Mesendoderm (in vitro differentiated cells): ENCODE measurements around the gene FRZB.
"Not testable (repeated sequence)": the region's sequence is repeated elsewhere in the genome, so short reads cannot be mapped to it uniquely, and the experiment has no call there.

ENCODE experiments used
- DNase-seq: peaks from one replicate; pipeline ENCODE4 v3.0.0; 2013
- H2AK5ac ChIP-seq: 2 replicates; pipeline ENCODE4 v1.6.1; 2013; ENCODE audit warnings: low read length, inconsistent platforms
- H2BK120ac ChIP-seq: 2 replicates; pipeline ENCODE4 v1.6.1; 2013; ENCODE audit warnings: low read depth, mild to moderate bottlenecking, low read length, moderate library complexity, mixed read lengths
- H2BK15ac ChIP-seq: replicated peaks from 2 replicates; pipeline ENCODE4 v1.6.1; 2013; ENCODE audit warnings: low read depth, mild to moderate bottlenecking, moderate library complexity
- H2BK5ac ChIP-seq: 2 replicates; pipeline ENCODE4 v1.6.1; 2013; ENCODE audit warnings: low read length, inconsistent platforms
- H3K18ac ChIP-seq: 2 replicates; pipeline ENCODE4 v1.6.1; 2013; ENCODE audit warnings: mild to moderate bottlenecking, low read length, mixed read lengths
- H3K23ac ChIP-seq: one replicate; pipeline ENCODE4 v1.6.1; 2013; ENCODE audit warnings: low read length
- H3K27ac ChIP-seq: 2 replicates; pipeline ENCODE4 v1.5.1; 2013; ENCODE audit warnings: low read depth, mild to moderate bottlenecking, inconsistent platforms, low read length, moderate library complexity
- H3K27me3 ChIP-seq: 2 replicates; pipeline ENCODE4 v1.6.1; 2013; ENCODE audit warnings: low read length, control low read depth, mild to moderate bottlenecking, inconsistent platforms; ENCODE audit not compliant: insufficient read depth, poor library complexity
- H3K36me3 ChIP-seq: 2 replicates; pipeline ENCODE4 v1.6.1; 2013; ENCODE audit warnings: low read length, inconsistent platforms; ENCODE audit not compliant: control insufficient read depth, insufficient read depth
- H3K4ac ChIP-seq: one replicate; pipeline ENCODE4 v1.6.1; 2013; ENCODE audit warnings: low read depth, mild to moderate bottlenecking, low read length, moderate library complexity
- H3K4me1 ChIP-seq: 2 replicates; pipeline ENCODE4 v1.6.1; 2013; ENCODE audit warnings: low read depth, low read length, inconsistent platforms; ENCODE audit not compliant: control insufficient read depth
- H3K4me2 ChIP-seq: 2 replicates; pipeline ENCODE4 v1.6.1; 2013; ENCODE audit warnings: low read length
- H3K4me3 ChIP-seq: 2 replicates; pipeline ENCODE4 v1.5.1; 2013; ENCODE audit warnings: mild to moderate bottlenecking, low read length
- H3K56ac ChIP-seq: one replicate; pipeline ENCODE4 v1.6.1; 2013; ENCODE audit warnings: low read length
- H3K79me1 ChIP-seq: 2 replicates; pipeline ENCODE4 v1.6.1; 2013; ENCODE audit warnings: low read length, inconsistent platforms
- H3K79me2 ChIP-seq: 2 replicates; pipeline ENCODE4 v1.6.1; 2013; ENCODE audit warnings: mild to moderate bottlenecking, low read length; ENCODE audit not compliant: control insufficient read depth, insufficient read depth
- H3K9ac ChIP-seq: 2 replicates; pipeline ENCODE4 v1.6.1; 2013; ENCODE audit warnings: low read length, inconsistent platforms
- H4K5ac ChIP-seq: one replicate; pipeline ENCODE4 v1.6.1; 2013; ENCODE audit warnings: low read length
- H4K8ac ChIP-seq: one replicate; pipeline ENCODE4 v1.6.1; 2013; ENCODE audit warnings: low read depth, mild to moderate bottlenecking, control low read depth, low read length, moderate library complexity
- WGBS: extraction: QIAGEN DNeasy Blood & Tissue Kit; methylation state at CpG from one replicate; pipeline ENCODE4 v1.1.7; 2013; ENCODE audit warnings: low lambda C conversion rate, missing lambda C conversion rate; ENCODE audit not compliant: insufficient coverage; ENCODE audit errors: extremely low coverage; 5-methylcytosine and 5-hydroxymethylcytosine counted together

Gene FRZB

DNA sequence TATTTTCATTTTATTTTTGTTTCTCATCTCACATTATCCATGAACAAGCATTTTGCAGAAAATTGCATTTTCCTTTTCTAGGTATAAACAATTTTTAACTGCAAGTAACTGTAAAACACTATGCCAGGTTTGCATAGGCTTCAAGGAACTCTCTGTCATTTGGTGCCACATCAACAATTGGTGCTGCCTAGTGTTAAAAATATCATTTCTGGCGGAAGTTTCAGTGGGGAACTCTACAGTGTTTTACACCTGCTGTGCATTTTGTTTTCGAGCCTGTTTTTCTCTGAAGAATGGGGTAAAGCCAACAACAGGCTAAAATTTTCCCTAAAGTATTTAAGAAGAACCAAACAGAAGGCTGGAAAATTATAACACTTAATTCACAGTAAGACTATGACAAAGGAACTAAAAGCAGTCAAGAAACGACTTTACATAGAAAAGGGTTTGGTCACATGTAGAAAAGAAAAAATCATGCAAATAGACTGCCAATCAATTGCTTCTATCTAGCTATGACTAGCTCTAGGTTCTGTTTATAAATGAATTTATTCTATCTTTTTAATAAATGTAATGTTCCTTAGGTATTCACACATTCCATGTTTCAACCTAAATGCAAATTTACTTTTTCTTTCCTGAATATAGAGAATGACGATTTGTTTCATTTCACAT, 21.4 kb upstream of the FRZB start:
- DNase-seq = no peak
- no peak overlapping the region for H4K8ac ChIP-seq
- no CpG with 5 or more reads among the region's 4 CpGs for WGBS
- no peaks in the 10 kb centered on the region for H3K79me1 ChIP-seq
- no peak overlapping the region for H2BK120ac ChIP-seq
- no peaks in the 10 kb centered on the region for H3K36me3 ChIP-seq
- no peak overlapping the region for H3K4ac ChIP-seq
- H3K56ac ChIP-seq = no peak overlapping the region
- H3K9ac ChIP-seq = no peak overlapping the region
- H3K4me3 ChIP-seq = no peak overlapping the region
- H3K27ac ChIP-seq = no peak overlapping the region
- no peaks in the 10 kb centered on the region for H3K4me1 ChIP-seq
- H3K4me2 ChIP-seq = no peak overlapping the region
- H3K79me2 ChIP-seq = no peaks in the 10 kb centered on the region
- H3K27me3 ChIP-seq = no peaks in the 10 kb centered on the region
- H3K23ac ChIP-seq = no peak overlapping the region
- H2BK15ac ChIP-seq = no peak overlapping the region
- no peak overlapping the region for H2BK5ac ChIP-seq
- no peak overlapping the region for H3K18ac ChIP-seq
- H2AK5ac ChIP-seq = no peak overlapping the region
- H4K5ac ChIP-seq = no peak overlapping the region

DNA sequence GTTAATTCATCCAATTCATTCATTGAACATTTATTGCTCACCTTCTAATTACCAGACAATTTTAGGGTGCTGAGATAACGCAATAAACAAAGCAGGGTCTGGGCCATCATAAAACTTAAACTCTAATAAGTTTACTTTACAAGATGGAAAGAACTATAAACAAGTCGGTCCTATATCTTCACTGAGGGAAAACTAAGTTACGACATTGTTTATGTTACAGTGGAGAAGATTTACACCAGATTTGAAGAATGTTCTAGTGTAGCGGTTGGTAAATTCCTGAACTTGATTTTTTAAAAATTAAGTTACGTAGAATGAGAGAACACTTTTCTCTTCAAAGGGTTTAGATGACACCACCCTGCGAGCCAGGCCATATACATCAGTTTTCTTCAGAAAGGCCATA, 20.7 kb upstream of the FRZB start:
- no peak overlapping the region for H4K8ac ChIP-seq
- H3K56ac ChIP-seq = no peak overlapping the region
- no peaks in the 10 kb centered on the region for H3K36me3 ChIP-seq
- H3K23ac ChIP-seq = no peak overlapping the region
- H3K4me2 ChIP-seq = no peak overlapping the region
- H3K4me1 ChIP-seq = no peaks in the 10 kb centered on the region
- H3K18ac ChIP-seq = no peak overlapping the region
- H3K9ac ChIP-seq = no peak overlapping the region
- no CpG with 5 or more reads among the region's 6 CpGs for WGBS
- no peak overlapping the region for H3K4me3 ChIP-seq
- H3K4ac ChIP-seq = no peak overlapping the region
- H3K79me1 ChIP-seq = no peaks in the 10 kb centered on the region
- no peak overlapping the region for H2BK15ac ChIP-seq
- H3K27ac ChIP-seq = no peak overlapping the region
- H3K79me2 ChIP-seq = no peaks in the 10 kb centered on the region
- DNase-seq = no peak
- no peak overlapping the region for H2BK5ac ChIP-seq
- no peak overlapping the region for H4K5ac ChIP-seq
- no peak overlapping the region for H2AK5ac ChIP-seq
- H3K27me3 ChIP-seq = no peaks in the 10 kb centered on the region
- H2BK120ac ChIP-seq = no peak overlapping the region

DNA sequence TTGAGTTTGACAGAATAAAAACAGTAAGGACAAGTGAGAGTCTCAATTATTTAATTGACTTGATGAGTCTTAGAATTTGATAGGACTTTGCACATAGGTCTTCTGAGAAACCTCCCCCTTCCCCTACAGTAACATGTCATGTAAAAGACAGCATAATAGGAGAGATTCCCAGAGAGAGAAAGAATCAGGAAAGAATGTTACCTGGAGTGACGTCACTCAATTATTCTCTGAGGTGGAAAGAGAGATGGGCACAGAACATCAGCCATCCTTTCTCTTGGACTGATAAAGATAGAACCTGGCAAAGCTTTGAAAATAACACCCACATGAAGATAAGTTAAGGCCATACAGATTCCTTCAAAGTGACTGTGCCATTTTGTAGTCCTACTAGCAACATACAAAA, 19.3 kb upstream of the FRZB start:
- no peaks in the 10 kb centered on the region for H3K79me2 ChIP-seq
- no peak overlapping the region for H3K27ac ChIP-seq
- no peak overlapping the region for H3K4me3 ChIP-seq
- no peak overlapping the region for H2BK15ac ChIP-seq
- H3K18ac ChIP-seq = no peak overlapping the region
- H4K8ac ChIP-seq = no peak overlapping the region
- H3K23ac ChIP-seq = no peak overlapping the region
- H4K5ac ChIP-seq = no peak overlapping the region
- H3K27me3 ChIP-seq = no peaks in the 10 kb centered on the region
- no peak overlapping the region for H3K4ac ChIP-seq
- H3K56ac ChIP-seq = no peak overlapping the region
- no peak overlapping the region for H2AK5ac ChIP-seq
- H3K9ac ChIP-seq = no peak overlapping the region
- H3K79me1 ChIP-seq = no peaks in the 10 kb centered on the region
- H2BK5ac ChIP-seq = no peak overlapping the region
- no peak for DNase-seq
- no CpG with 5 or more reads among the region's 1 CpG for WGBS
- H3K4me2 ChIP-seq = no peak overlapping the region
- H3K36me3 ChIP-seq = no peaks in the 10 kb centered on the region
- no peaks in the 10 kb centered on the region for H3K4me1 ChIP-seq
- no peak overlapping the region for H2BK120ac ChIP-seq

DNA sequence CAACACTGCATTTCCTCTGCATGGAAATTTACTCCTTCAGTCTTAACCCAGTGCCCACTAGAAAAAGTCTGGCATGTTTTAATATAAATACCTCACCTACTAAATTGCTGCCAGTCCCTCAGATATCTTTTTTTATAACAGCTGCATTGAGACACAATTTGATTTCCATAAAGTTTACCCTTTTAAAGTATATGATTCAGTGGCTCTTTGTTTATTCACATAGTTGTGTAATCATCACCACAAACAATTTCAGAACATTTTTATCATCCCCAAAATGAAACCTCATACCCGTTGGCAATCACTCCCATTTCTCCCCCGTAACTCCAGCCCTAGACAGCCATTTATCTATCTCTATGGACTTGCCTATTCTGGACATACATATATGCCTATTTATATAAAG, 17.0 kb upstream of the FRZB start:
- Histone ChIP-seq H2BK15ac (no peak overlapping the region), H3K27me3 (no peaks in the 10 kb centered on the region), H3K18ac (no peak overlapping the region), H4K8ac (no peak overlapping the region), H3K27ac (no peak overlapping the region), H4K5ac (no peak overlapping the region), H3K4me3 (no peak overlapping the region), H3K9ac (no peak overlapping the region), H3K79me1 (no peaks in the 10 kb centered on the region), H3K4ac (no peak overlapping the region), H3K23ac (no peak overlapping the region), H3K56ac (no peak overlapping the region), H2BK5ac (no peak overlapping the region), H3K79me2 (no peaks in the 10 kb centered on the region), H3K36me3 (no peaks in the 10 kb centered on the region), H3K4me1 (no peaks in the 10 kb centered on the region), H2BK120ac (no peak overlapping the region), H2AK5ac (no peak overlapping the region), H3K4me2 (no peak overlapping the region)
- no CpG with 5 or more reads among the region's 2 CpGs for WGBS
- DNase-seq = no peak

DNA sequence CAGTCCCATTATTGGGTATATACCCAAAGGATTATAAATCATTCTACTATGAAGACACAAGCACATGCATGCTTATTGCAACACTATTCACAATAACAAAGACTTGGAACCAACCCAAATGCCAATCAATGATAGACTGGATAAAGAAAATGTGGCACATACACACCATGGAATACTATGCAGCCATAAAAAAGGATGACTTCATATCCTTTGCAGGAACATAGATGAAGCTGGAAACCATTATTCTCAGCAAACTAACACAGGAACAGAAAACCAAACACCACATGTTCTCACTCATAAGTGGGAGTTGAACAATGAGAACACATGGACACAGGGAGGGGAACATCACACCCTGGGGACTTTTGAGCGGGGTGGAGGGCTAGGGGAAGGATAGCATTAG, 13.7 kb upstream of the FRZB start:
- H3K36me3 ChIP-seq, H2BK5ac ChIP-seq, H3K27ac ChIP-seq, H3K4me2 ChIP-seq, H2BK15ac ChIP-seq, H3K9ac ChIP-seq, H3K4me1 ChIP-seq, H3K56ac ChIP-seq, H3K79me1 ChIP-seq, H3K79me2 ChIP-seq, H3K18ac ChIP-seq, H3K27me3 ChIP-seq, H3K23ac ChIP-seq, H2AK5ac ChIP-seq, DNase-seq, H3K4ac ChIP-seq, H2BK120ac ChIP-seq, H4K8ac ChIP-seq, H3K4me3 ChIP-seq, H4K5ac ChIP-seq: not testable (repeated sequence)
- no CpG with 5 or more reads among the region's 1 CpG for WGBS

DNA sequence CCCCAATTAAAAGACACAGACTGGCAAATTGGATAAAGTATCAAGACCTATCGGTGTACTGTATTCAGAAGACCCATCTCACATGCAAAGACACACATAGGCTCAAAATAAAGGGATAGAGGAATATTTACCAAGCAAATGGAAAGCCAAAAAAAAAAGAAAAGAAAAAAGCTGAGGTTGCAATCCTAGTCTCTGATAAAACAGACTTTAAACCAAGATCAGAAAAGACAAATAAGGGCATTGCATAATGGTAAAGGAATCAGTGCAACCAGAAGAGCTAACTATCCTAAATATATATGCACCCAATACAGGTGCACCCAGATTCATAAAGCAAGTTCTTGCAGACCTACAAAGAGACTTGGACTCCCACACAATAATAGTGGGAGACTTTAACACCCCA, 10.2 kb upstream of the FRZB start:
- not testable (repeated sequence) for H3K36me3 ChIP-seq, H3K18ac ChIP-seq, H2BK5ac ChIP-seq, H3K9ac ChIP-seq, H2BK120ac ChIP-seq, H3K4ac ChIP-seq, H4K5ac ChIP-seq, H2AK5ac ChIP-seq, H3K4me3 ChIP-seq, H3K4me1 ChIP-seq, H3K79me2 ChIP-seq, H3K23ac ChIP-seq, H4K8ac ChIP-seq, H3K79me1 ChIP-seq, H2BK15ac ChIP-seq, DNase-seq, H3K4me2 ChIP-seq, H3K27me3 ChIP-seq, H3K56ac ChIP-seq, H3K27ac ChIP-seq
- no CpG with 5 or more reads among the region's 1 CpG for WGBS
